GM12878 (cell line): ENCODE measurements around the gene USP36. TPM values are rescaled to one million over a fixed set of nuclear protein-coding genes. Genes with fewer than 3 reads are reported as not detected.

Source experiments
- ATAC-seq: fragments of 200-7000 bp; cut with Tn5 transposase; 3 replicates; pipeline ENCODE4 v1.9.1; 2020; ENCODE audit warnings: mild to moderate bottlenecking, moderate library complexity
- BruUV-seq: library from RNA; stranded (reverse); fragments of 400-500 nt; replicated peaks from 2 replicates; lab custom pipeline; 2021; lab: Mats Ljungman, UMichigan
- CTCF ChIA-PET: fragments of 300-600 bp; sonication (Branson Sonifier 250); formaldehyde crosslinking; extraction: SDS; loops from one replicate; lab custom pipeline; 2021; ENCODE audit warnings: inconsistent platforms; lab: Yijun Ruan, JAX
- POLR2A ChIA-PET: fragments of 350-600 bp; formaldehyde crosslinking; extraction: SDS; loops from one replicate; lab custom pipeline; 2021; ENCODE audit warnings: inconsistent platforms; lab: Charles Lee
- RAD21 ChIA-PET: fragments of 300-600 bp; sonication (Branson Sonifier 250); formaldehyde crosslinking; loops from one replicate; lab custom pipeline; 2023; ENCODE audit warnings: antibody characterized with exemption; ENCODE audit not compliant: unreplicated experiment; lab: Charles Lee
- SMC1A ChIA-PET: fragments of 300-600 bp; sonication (Branson Sonifier 250); formaldehyde crosslinking; loops from one replicate; lab custom pipeline; 2023; ENCODE audit not compliant: unreplicated experiment, uncharacterized antibody; lab: Charles Lee
- DNase-seq: peaks from one replicate; pipeline ENCODE4 v3.0.0-alpha.2; 2011; ENCODE audit warnings: low read depth, low spot score
- FAIRE-seq: peaks from 3 replicates; lab custom pipeline; 2011; peaks lifted over from hg19 to GRCh38; lab: Jason Lieb, UNC
- H2AFZ ChIP-seq: 2 replicates; pipeline ENCODE4 v1.6.0; 2011; ENCODE audit warnings: low read depth, low read length, control low read depth; ENCODE audit not compliant: control insufficient read depth
- H3K27ac ChIP-seq: 2 replicates; pipeline ENCODE4 v1.5.1; 2011; ENCODE audit warnings: control low read depth; ENCODE audit not compliant: control insufficient read depth, insufficient read depth
- H3K27me3 ChIP-seq, 2 experiments: replicated peaks in 1 of 2; 2 replicates each; pipeline versions ENCODE4 v1.6.0 to v1.6.1; 2011; ENCODE audit warnings: low read length in 1 of 2; ENCODE audit not compliant: control insufficient read depth in 2 of 2, insufficient read depth in 2 of 2
- H3K36me3 ChIP-seq, 2 experiments: 2 replicates each; pipeline ENCODE4 v1.5.1; 2011; ENCODE audit warnings: low read length in 1 of 2; ENCODE audit not compliant: control insufficient read depth in 2 of 2, insufficient read depth in 2 of 2
- H3K4me1 ChIP-seq: 2 replicates; pipeline ENCODE4 v1.6.1; 2011; ENCODE audit warnings: mild to moderate bottlenecking, low read length, moderate library complexity, mixed read lengths; ENCODE audit not compliant: control insufficient read depth, insufficient read depth
- H3K4me2 ChIP-seq: 2 replicates; pipeline ENCODE4 v1.6.0; 2011; ENCODE audit warnings: control low read depth; ENCODE audit not compliant: control insufficient read depth, insufficient read depth
- H3K4me3 ChIP-seq: fragments of 200-600 bp; sonication (generic); 2 replicates; pipeline ENCODE4 v1.5.1; 2016
- H3K79me2 ChIP-seq: 2 replicates; pipeline ENCODE4 v1.6.0; 2011; ENCODE audit warnings: low read length; ENCODE audit not compliant: control insufficient read depth, insufficient read depth
- H3K9ac ChIP-seq: 2 replicates; pipeline ENCODE4 v1.8.0; 2011; ENCODE audit warnings: low read length, control low read depth, mixed read lengths; ENCODE audit not compliant: control insufficient read depth, insufficient read depth
- H3K9me3 ChIP-seq: replicated peaks from 3 replicates; pipeline ENCODE4 v1.5.1; 2011; ENCODE audit warnings: mild to moderate bottlenecking, low read length; ENCODE audit not compliant: control insufficient read depth, insufficient read depth
- H4K20me1 ChIP-seq: 2 replicates; pipeline ENCODE4 v1.6.0; 2011; ENCODE audit not compliant: control insufficient read depth, insufficient read depth
- BACH1 ChIP-seq: fragments of 450-650 bp; IDR thresholded peaks from 2 replicates; pipeline ENCODE4 v1.6.1; 2017; ENCODE audit warnings: mild to moderate bottlenecking, borderline replicate concordance
- EP300 ChIP-seq, 2 experiments: fragments of 150-350 bp in 1 of 2; IDR thresholded peaks; 2 replicates each; pipeline ENCODE4 v1.6.1; 2011 to 2012; ENCODE audit warnings: low read depth in 2 of 2, low read length in 2 of 2, borderline replicate concordance in 1 of 2, improper control_type of control experiment in 1 of 2, inconsistent platforms in 1 of 2; ENCODE audit not compliant: control insufficient read depth in 1 of 2
- IKZF2 ChIP-seq, 2 experiments: fragments of 450-650 bp; IDR thresholded peaks; 2 replicates each; pipeline ENCODE4 v1.6.1; 2017; ENCODE audit warnings: mild to moderate bottlenecking in 2 of 2, moderate library complexity in 2 of 2
- LARP7 ChIP-seq: fragments of 450-650 bp; IDR thresholded peaks from 2 replicates; pipeline ENCODE4 v1.6.1; 2017; ENCODE audit warnings: mild to moderate bottlenecking
- MEF2A ChIP-seq: IDR thresholded peaks from 2 replicates; pipeline ENCODE4 v1.6.1; 2011; ENCODE audit warnings: low read depth, mild to moderate bottlenecking, low read length, moderate library complexity; ENCODE audit not compliant: insufficient read depth
- NFIC ChIP-seq: IDR thresholded peaks from 2 replicates; pipeline ENCODE4 v1.6.1; 2012; ENCODE audit warnings: low read depth, mild to moderate bottlenecking, inconsistent platforms, low read length, moderate library complexity
- POU2F2 ChIP-seq: IDR thresholded peaks from 3 replicates; pipeline ENCODE4 v1.6.1; 2011; ENCODE audit warnings: low read depth, mild to moderate bottlenecking, low read length, borderline replicate concordance
- WRNIP1 ChIP-seq: IDR thresholded peaks from 2 replicates; pipeline ENCODE4 v1.6.1; 2011; ENCODE audit warnings: low read depth, low read length, improper control_type of control experiment, borderline replicate concordance
- WGBS: methylation state at CpG from one replicate; pipeline ENCODE4 v1.1.6; 2016; ENCODE audit warnings: low lambda C conversion rate; ENCODE audit not compliant: insufficient replicate concordance, insufficient coverage; ENCODE audit errors: missing lambda C conversion rate; 5-methylcytosine and 5-hydroxymethylcytosine counted together
- in situ Hi-C: fragments of 300-500 bp; cut with MboI; formaldehyde crosslinking; loops from 9 replicates; pipeline ENCODE4 v1.14.3; 2018; ENCODE audit warnings: mixed read lengths
- intact Hi-C: fragments of 100-400 bp; cut with micrococcal nuclease; formaldehyde crosslinking; loops from one replicate; pipeline ENCODE4 v1.14.2; 2022; ENCODE audit not compliant: unreplicated experiment
- polyA plus RNA-seq, 11 experiments: library from polyadenylated mRNA; depleted of rRNA in 4 of 11; unstranded in 6 of 11; stranded (reverse) in 5 of 11; fragments of >200 nt; fragmentation: Nextera tagmentation in 4 of 11; fragmentation: Illumina TruSeq in 1 of 11; extraction: Ambion mirVana in 4 of 11; extraction: Trizol in 1 of 11; gene quantifications; 1 replicate in 1 of 11; 2 replicates in 10 of 11; pipeline versions ENCODE4 v1.2.1 to v1.2.3, GENCODE V29; 2011 to 2016; ENCODE audit warnings: inconsistent platforms in 2 of 11, missing spikeins in 2 of 11, low read depth in 1 of 11
- total RNA-seq, 4 experiments: library from RNA; depleted of rRNA in 3 of 4; stranded (reverse); fragments of >200 nt in 3 of 4; fragmentation: Illumina TruSeq in 1 of 4; extraction: Trizol in 1 of 4; gene quantifications; 2 replicates each; pipeline versions ENCODE4 v1.2.1 to v1.2.3, GENCODE V29; 2013 to 2021
- TF ChIP-seq, protein P1 (sequence below): fragments of 450-650 bp; IDR thresholded peaks from 2 replicates; pipeline ENCODE4 v1.6.1; 2017; ENCODE audit warnings: low read depth, mild to moderate bottlenecking, moderate library complexity

The USP36 gene
- total and polyA plus RNA-seq, 10 of the 15 experiments (the other 5 are each of a cell fraction or from before 2014, with no cell fraction given), result 7.2 to 65.7 (median 33.6) TPM

DNA sequence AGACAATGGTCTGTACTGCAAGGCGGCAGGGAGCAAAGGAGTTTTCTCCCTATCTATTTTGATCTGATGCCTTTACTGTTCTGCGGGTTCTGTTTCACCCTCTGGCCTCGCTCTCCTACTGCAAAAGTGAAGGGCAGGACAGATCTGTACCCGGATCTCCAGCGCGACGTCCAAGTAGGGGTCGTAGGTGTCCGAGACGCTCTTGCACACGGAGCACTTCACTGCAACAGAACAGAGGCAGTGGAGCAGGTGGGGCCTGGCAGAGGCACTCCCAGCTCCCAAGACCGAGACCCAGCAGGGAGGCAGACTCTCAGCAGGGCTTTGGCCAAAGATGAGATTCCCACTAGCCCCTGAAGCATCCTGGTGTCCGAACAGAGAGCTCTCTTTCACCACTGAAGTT lies 19.8 kb downstream of the USP36 start:
- in situ Hi-C loops, result no loop called here
- no peak for FAIRE-seq
- RAD21 ChIA-PET, result no interaction called here

More for the DNA sequence above, 19.8 kb downstream of the USP36 start:
- DNase-seq (no peak), ATAC-seq (no peak)
- 95% methylated on average over 13 of the region's 13 CpGs for whole genome bisulfite sequencing
- H2AFZ ChIP-seq, result no peak overlapping the region
- no peaks in the 10 kb centered on the region; the same call in 1 of the 2 replicates for H3K79me2 ChIP-seq
- no peak overlapping the region for H3K4me2 ChIP-seq
- TF ChIP-seq LARP7 (no peak), IKZF2 (IDR thresholded peaks at IDR 0.05) (no peak), MEF2A (no peak), BACH1 (no peak), NFIC (no peak), POU2F2 (no peak), WRNIP1 (no peak), EP300 (IDR thresholded peaks at IDR 0.05; ENCODE audit: borderline replicate concordance in 1 of 2, control insufficient read depth in 1 of 2, low read depth in 2 of 2, low read length in 2 of 2) (no peak)
- TF ChIP-seq, protein P1, sequence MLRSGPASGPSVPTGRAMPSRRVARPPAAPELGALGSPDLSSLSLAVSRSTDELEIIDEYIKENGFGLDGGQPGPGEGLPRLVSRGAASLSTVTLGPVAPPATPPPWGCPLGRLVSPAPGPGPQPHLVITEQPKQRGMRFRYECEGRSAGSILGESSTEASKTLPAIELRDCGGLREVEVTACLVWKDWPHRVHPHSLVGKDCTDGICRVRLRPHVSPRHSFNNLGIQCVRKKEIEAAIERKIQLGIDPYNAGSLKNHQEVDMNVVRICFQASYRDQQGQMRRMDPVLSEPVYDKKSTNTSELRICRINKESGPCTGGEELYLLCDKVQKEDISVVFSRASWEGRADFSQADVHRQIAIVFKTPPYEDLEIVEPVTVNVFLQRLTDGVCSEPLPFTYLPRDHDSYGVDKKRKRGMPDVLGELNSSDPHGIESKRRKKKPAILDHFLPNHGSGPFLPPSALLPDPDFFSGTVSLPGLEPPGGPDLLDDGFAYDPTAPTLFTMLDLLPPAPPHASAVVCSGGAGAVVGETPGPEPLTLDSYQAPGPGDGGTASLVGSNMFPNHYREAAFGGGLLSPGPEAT, result no peak
- TF ChIP-seq, all 136 proteins: peak for 0
- H4K20me1 ChIP-seq, result no peaks in the 10 kb centered on the region
- no peak overlapping the region for H3K9ac ChIP-seq
- ChIA-PET SMC1A (no interaction called here), CTCF (no interaction called here), POLR2A (no interaction called here)
- no peaks in the 10 kb centered on the region for H3K9me3 ChIP-seq
- H3K27me3 ChIP-seq, result no peaks in the 10 kb centered on the region
- no peak overlapping the region for H3K4me3 ChIP-seq
- H3K36me3 ChIP-seq, result peaks cover 48 to 51% of the 10 kb centered on the region in 2 experiments
- intact Hi-C loops, result no loop called here
- no TSS peak for BruUV-seq
- H3K27ac ChIP-seq, result no peak overlapping the region
- H3K4me1 ChIP-seq, result no peaks in the 10 kb centered on the region
